ENCODE results near the gene KISS1R. TPM values are rescaled to one million over a fixed set of nuclear protein-coding genes. Genes with fewer than 3 reads are reported as not detected.

KISS1R gene
- total RNA-seq, 1 donor from 2014 or later, result 8.0 TPM

DNA sequence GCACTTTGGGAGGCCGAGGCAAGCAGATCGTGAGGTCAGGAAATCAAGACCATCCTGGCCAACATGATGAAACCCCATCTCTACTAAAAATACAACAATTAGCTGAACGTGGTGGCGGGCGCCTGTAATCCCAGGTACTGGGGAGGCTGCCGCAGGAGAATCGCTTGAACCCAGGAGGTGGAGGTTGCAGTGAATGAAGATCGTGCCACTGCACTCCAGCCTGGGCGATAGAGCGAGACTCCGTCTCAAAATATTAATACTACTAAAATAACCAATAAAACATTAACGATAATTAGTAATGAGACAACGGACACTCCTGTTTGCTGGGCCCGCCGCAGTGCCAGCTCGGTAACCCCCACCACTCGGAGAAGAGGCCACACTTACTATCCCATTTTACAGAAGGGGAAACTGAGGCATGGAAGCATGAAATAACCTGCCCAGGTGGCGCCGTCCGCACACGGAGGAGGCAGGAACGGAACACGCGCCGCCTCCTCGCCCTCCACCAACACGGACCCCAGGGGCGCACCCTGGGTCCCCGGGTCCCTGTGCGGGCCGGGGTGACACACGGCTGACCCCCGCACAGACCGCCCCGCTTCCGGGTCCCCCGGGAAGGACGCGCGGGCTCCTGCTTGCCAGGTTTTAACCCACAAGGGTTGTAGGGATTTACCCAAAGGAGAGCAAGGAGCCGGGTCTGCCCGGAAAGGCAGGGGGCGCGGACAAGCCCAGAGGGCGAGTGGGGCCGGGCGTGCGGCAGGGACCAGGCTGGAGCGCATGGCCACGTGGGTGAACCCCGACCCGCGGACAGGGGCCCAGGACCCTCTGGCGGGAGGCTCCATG lies 5.7 kb upstream of the KISS1R start:
- intact Hi-C loops (cut with micrococcal nuclease), result no loop called here
- DNase-seq (ENCODE audit: low spot score), result no peak
- Mint-ChIP-seq H3K4me1 (ENCODE audit: low read depth) (peaks cover 20% of the 10 kb centered on the region), H3K36me3 (ENCODE audit: low read depth) (peaks cover 19% of the 10 kb centered on the region), H3K27me3 (ENCODE audit: low read depth) (no peaks in the 10 kb centered on the region), H3K9me3 (no peaks in the 10 kb centered on the region), H3K4me3 (ENCODE audit: low read depth) (peak overlapping the region; percentile 71), H3K27ac (peak overlapping the region; percentile 46)

- Mint-ChIP-seq H3K36me3 (ENCODE audit: low read depth) (peaks cover 16% of the 10 kb centered on the region), H3K4me1 (ENCODE audit: low read depth) (peaks cover 17% of the 10 kb centered on the region), H3K4me3 (ENCODE audit: low read depth) (peak overlapping the region; percentile 84), H3K27me3 (ENCODE audit: low read depth) (no peaks in the 10 kb centered on the region), H3K9me3 (no peaks in the 10 kb centered on the region), H3K27ac (peak overlapping the region; percentile 80)
- DNase-seq (ENCODE audit: low spot score), result no peak
- intact Hi-C loops (cut with micrococcal nuclease), result no loop called here
These were observed 4.7 kb upstream of the KISS1R start for GRCh38 chr19:912181-913079.

DNA sequence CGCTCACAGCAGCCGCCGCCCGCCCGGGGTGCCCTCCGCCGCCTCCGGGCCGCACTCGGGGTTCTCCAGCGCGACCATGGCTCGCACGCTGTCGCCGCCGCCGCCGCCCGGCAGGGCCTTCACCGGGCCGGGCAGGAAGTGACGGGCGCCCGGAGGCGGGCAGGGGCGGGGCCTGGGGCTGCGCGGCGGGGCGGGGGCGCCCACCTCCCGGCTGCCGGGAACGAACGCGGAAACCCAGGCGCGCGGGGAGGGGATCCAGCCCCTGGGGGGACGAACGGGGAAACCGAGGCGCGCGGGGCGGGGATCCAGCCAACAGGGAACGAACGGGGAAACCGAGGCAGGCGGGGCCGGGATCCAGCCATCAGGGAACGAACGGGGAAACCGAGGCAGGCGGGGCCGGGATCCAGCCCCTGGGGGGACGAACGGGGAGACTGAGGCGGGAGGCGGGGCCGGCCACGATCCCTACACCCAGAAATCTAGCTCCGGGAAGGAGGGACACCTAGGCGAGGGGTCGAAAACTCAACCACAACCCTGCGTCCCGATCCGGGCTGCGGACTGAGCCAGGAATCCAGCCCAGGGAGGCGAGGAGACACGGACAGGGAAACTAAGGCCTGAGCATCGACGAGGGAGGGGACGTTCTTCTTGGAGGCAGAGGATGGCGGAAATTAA lies 3.9 kb upstream of the KISS1R start, which contains the start of gene R3HDM4:
Gene R3HDM4, minus strand, starts transcription at position 140 of the 669 bp plus-strand sequence. Its CDS starts 62 bp downstream, at position 78.
- intact Hi-C loops (cut with micrococcal nuclease), result no loop called here
- peak; percentile 80 for DNase-seq (ENCODE audit: low spot score)
- peak within 1 kb of the TSS; percentile 80 for H3K27ac Mint-ChIP-seq
- peaks cover 2% of the 10 kb centered on the region for H3K27me3 Mint-ChIP-seq (ENCODE audit: low read depth)
- H3K36me3 Mint-ChIP-seq (ENCODE audit: low read depth), result peaks cover 16% of the 10 kb centered on the region
- H3K4me1 Mint-ChIP-seq (ENCODE audit: low read depth), result peaks cover 19% of the 10 kb centered on the region
- peak within 1 kb of the TSS; percentile 84 for H3K4me3 Mint-ChIP-seq (ENCODE audit: low read depth)
- H3K9me3 Mint-ChIP-seq, result no peaks in the 10 kb centered on the region

DNA sequence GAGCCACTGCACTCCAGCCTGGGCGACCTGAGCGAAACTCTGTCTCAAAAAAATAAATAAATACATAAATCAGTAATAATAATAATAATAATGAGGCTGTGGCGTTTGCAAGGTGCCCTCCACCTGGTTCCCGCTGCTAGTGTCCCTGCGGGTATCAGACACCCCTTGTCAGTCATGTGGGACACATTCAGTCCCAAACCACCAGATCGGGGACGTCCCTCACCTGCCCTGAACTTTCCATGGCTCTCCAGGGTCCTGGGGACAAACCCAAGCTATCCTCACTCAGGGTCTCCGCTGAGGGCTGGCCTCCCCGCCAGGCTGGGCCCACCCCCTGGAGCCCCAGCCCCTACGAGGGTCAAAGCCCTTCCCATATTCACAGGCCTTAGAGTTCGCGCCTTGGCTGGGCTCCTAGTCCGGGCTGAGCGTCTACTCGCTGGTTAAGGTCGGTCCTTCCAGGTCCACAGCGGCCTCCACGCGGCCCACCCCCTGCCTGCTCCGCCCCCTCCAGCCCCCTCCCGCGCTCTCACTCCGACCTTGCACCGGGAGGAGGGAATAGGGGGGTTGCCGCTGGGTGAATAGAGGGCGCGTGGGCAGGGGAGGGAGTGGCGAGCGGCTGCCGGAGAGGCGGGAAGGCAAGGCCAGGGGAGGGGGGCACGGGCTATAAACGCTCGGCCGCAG lies 349 bp upstream of the KISS1R start:
- no peaks in the 10 kb centered on the region for H3K9me3 Mint-ChIP-seq
- intact Hi-C loops (cut with micrococcal nuclease), result loop anchor here (5.0 kb wide), 1 partner anchor 119 kb away; the partner anchor contains the start of gene PTBP1
- no peak overlapping the region for H3K27ac Mint-ChIP-seq
- H3K27me3 Mint-ChIP-seq (ENCODE audit: low read depth), result peaks cover 4% of the 10 kb centered on the region
- no peak overlapping the region for H3K4me3 Mint-ChIP-seq (ENCODE audit: low read depth)
- H3K36me3 Mint-ChIP-seq (ENCODE audit: low read depth), result no peaks in the 10 kb centered on the region
- no peak for DNase-seq (ENCODE audit: low spot score)
- H3K4me1 Mint-ChIP-seq (ENCODE audit: low read depth), result peaks cover 11% of the 10 kb centered on the region

DNA sequence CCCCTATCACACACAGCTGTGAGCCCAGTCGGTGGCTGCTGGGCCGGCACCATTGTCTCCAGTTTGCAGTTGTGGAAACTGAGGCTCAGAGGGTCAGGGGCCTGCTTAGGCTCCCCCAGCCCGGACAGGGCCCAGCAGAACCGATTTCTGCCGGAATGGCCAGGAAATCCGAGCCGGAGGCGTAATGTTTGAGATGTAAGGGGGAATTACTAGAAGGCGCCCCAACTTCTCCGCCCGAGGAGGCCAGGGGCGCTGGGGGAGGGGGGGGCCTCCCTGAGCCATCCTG lies 962 bp downstream of the KISS1R start:
- intact Hi-C loops (cut with micrococcal nuclease), result loop anchor here (5.0 kb wide), 1 partner anchor 121 kb away; the partner anchor contains the start of gene PTBP1
- Mint-ChIP-seq H3K9me3 (no peaks in the 10 kb centered on the region), H3K36me3 (ENCODE audit: low read depth) (no peaks in the 10 kb centered on the region), H3K4me3 (ENCODE audit: low read depth) (peak overlapping the region; percentile 77), H3K27ac (peak overlapping the region; percentile 38), H3K4me1 (ENCODE audit: low read depth) (peaks cover 14% of the 10 kb centered on the region), H3K27me3 (ENCODE audit: low read depth) (peaks cover 4% of the 10 kb centered on the region)
- DNase-seq (ENCODE audit: low spot score), result no peak

GRCh38 chr19:918481-919198 lies 1.5 kb downstream of the KISS1R start:
- DNase-seq (ENCODE audit: low spot score), result no peak
- Mint-ChIP-seq H3K9me3 (no peaks in the 10 kb centered on the region), H3K4me1 (ENCODE audit: low read depth) (peaks cover 14% of the 10 kb centered on the region), H3K27ac (no peak overlapping the region), H3K27me3 (ENCODE audit: low read depth) (peaks cover 4% of the 10 kb centered on the region), H3K36me3 (ENCODE audit: low read depth) (no peaks in the 10 kb centered on the region), H3K4me3 (ENCODE audit: low read depth) (peak overlapping the region; percentile 70)
- intact Hi-C loops (cut with micrococcal nuclease), result loop anchor here (5.0 kb wide), 1 partner anchor 121 kb away; the partner anchor contains the start of gene PTBP1

- intact Hi-C loops (cut with micrococcal nuclease), result loop anchor here (2.0 to 10.0 kb wide), 5 partner anchors 57 to 255 kb away; partner anchors contain the start of genes PTBP1 and RNF126
- H3K4me3 Mint-ChIP-seq (ENCODE audit: low read depth), result peak overlapping the region; percentile 70
- DNase-seq (ENCODE audit: low spot score), result no peak
- H3K36me3 Mint-ChIP-seq (ENCODE audit: low read depth), result no peaks in the 10 kb centered on the region
- H3K27ac Mint-ChIP-seq, result no peak overlapping the region
- peaks cover 4% of the 10 kb centered on the region for H3K27me3 Mint-ChIP-seq (ENCODE audit: low read depth)
- H3K4me1 Mint-ChIP-seq (ENCODE audit: low read depth), result peaks cover 14% of the 10 kb centered on the region
- H3K9me3 Mint-ChIP-seq, result no peaks in the 10 kb centered on the region
These were observed 2.3 kb downstream of the KISS1R start for GRCh38 chr19:919199-920050.

DNA sequence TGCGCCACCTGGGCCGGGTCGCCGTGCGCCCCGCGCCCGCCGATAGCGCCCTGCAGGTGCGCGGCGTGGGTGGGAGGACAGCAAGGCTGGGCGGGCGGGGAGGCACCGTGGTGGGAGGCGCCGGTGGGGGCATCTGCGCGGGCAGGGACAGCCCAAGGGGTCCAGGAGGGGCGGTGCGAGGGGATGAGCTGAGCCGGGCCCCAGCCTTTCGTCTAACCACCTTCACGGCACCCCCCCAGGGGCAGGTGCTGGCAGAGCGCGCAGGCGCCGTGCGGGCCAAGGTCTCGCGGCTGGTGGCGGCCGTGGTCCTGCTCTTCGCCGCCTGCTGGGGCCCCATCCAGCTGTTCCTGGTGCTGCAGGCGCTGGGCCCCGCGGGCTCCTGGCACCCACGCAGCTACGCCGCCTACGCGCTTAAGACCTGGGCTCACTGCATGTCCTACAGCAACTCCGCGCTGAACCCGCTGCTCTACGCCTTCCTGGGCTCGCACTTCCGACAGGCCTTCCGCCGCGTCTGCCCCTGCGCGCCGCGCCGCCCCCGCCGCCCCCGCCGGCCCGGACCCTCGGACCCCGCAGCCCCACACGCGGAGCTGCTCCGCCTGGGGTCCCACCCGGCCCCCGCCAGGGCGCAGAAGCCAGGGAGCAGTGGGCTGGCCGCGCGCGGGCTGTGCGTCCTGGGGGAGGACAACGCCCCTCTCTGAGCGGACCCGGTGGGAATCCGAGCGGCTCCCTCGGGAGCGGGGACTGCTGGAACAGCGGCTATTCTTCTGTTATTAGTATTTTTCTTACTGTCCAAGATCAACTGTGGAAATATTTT lies 3.1 kb downstream of the KISS1R start:
- Mint-ChIP-seq H3K27me3 (ENCODE audit: low read depth) (peaks cover 4% of the 10 kb centered on the region), H3K27ac (peak overlapping the region; percentile 87), H3K4me1 (ENCODE audit: low read depth) (peaks cover 14% of the 10 kb centered on the region), H3K4me3 (ENCODE audit: low read depth) (peak overlapping the region; percentile 78), H3K9me3 (no peaks in the 10 kb centered on the region), H3K36me3 (ENCODE audit: low read depth) (no peaks in the 10 kb centered on the region)
- DNase-seq (ENCODE audit: low spot score), result peak; percentile 60
- intact Hi-C loops (cut with micrococcal nuclease), result loop anchor here (2.0 to 10.0 kb wide), 4 partner anchors 57 to 255 kb away; partner anchors contain the start of gene RNF126

DNA sequence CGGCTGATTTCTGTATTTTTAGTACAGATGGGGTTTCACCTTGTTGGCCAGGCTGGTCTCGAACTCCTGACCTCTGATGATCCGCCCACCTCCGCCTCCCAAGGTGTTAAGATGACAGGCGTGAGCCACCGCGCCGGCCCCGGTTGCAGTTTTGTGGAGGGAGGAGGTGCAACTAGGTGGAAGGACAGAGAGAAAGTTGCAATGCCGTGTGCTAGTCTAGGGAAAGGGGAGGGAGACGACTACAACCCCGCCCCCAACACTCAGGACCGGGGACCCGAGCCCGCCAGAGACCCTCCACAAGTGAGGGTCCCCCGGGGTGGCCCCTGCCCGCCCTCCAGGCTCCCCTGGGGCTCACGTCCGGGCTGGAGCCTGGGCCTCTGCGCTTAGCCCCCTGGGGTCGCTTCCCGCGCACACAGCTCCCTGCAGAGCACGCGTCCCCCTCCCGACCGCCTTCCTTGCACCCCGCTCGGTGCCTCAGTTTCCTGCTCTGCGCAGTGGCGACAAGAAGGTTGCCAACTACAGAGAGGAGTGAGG lies 7.5 kb downstream of the KISS1R start:
- Mint-ChIP-seq H3K36me3 (ENCODE audit: low read depth) (no peaks in the 10 kb centered on the region), H3K4me3 (ENCODE audit: low read depth) (peak overlapping the region; percentile 80), H3K9me3 (no peaks in the 10 kb centered on the region), H3K4me1 (ENCODE audit: low read depth) (peaks cover 12% of the 10 kb centered on the region), H3K27me3 (ENCODE audit: low read depth) (peaks cover 1% of the 10 kb centered on the region), H3K27ac (peak overlapping the region; percentile 78)
- no peak for DNase-seq (ENCODE audit: low spot score)
- intact Hi-C loops (cut with micrococcal nuclease), result loop anchor here (1.0 to 10.0 kb wide), 5 partner anchors 60 to 318 kb away; partner anchors contain the start of genes ATP5F1D, GRIN3B, RNF126 and WDR18

GRCh38 chr19:925087-925525 lies 8.0 kb downstream of the KISS1R start:
- H3K36me3 Mint-ChIP-seq (ENCODE audit: low read depth), result no peaks in the 10 kb centered on the region
- DNase-seq (ENCODE audit: low spot score), result no peak

More at GRCh38 chr19:925087-925525, 8.0 kb downstream of the KISS1R start:
- Mint-ChIP-seq H3K4me1 (ENCODE audit: low read depth) (peaks cover 12% of the 10 kb centered on the region), H3K27ac (peak overlapping the region; percentile 80), H3K4me3 (ENCODE audit: low read depth) (peak overlapping the region; percentile 80), H3K27me3 (ENCODE audit: low read depth) (peaks cover 1% of the 10 kb centered on the region), H3K9me3 (no peaks in the 10 kb centered on the region)
- intact Hi-C loops (cut with micrococcal nuclease), result loop anchor here (1.0 to 10.0 kb wide), 5 partner anchors 59 to 317 kb away; partner anchors contain the start of genes ATP5F1D, GRIN3B, RNF126 and WDR18

All from activated T-helper 2 cell treated with anti-CD3 and anti-CD28 coated beads, Interferon-gamma antibody, Interleukin-2, Interleukin-4, amounts not matched to agents 10 μg/mL and 5 μg/mL and 100 μg/mL, durations not matched to agents 14 hours and 24 hours and 36 hours (primary cell).